K562 (cell line): ENCODE measurements around the gene RHOV. TPM values are rescaled to one million over a fixed set of nuclear protein-coding genes. Genes with fewer than 3 reads are reported as not detected.

ENCODE experiments used
- ATAC-seq: fragments of 200-7000 bp; cut with Tn5 transposase; 3 replicates; pipeline ENCODE4 v1.9.1; 2020; ENCODE audit warnings: moderate library complexity
- BruUV-seq: library from RNA; stranded (reverse); fragments of 400-500 nt; replicated peaks from 2 replicates; lab custom pipeline; 2021; lab: Mats Ljungman, UMichigan
- CTCF ChIA-PET: fragments of 300-600 bp; formaldehyde crosslinking; extraction: SDS; loops from one replicate; lab custom pipeline; 2021; ENCODE audit warnings: low intra/inter-chr PET ratio; lab: Yijun Ruan, JAX
- POLR2A ChIA-PET: fragments of 300-600, 350-650 bp; sonication (Branson Sonifier 250); formaldehyde crosslinking; extraction: SDS; loops from one replicate; lab custom pipeline; 2021; ENCODE audit warnings: antibody characterized with exemption, inconsistent platforms; lab: Yijun Ruan, JAX
- DNase-seq, 4 experiments: peaks; one replicate each; pipeline versions ENCODE4 v3.0.0 to v3.0.0-alpha.2; 2011 to 2018; ENCODE audit warnings: low spot score in 3 of 4, mixed read lengths in 3 of 4; ENCODE audit errors: extremely low read depth in 1 of 4
- FAIRE-seq: peaks from 2 replicates; lab custom pipeline; 2011; peaks lifted over from hg19 to GRCh38; lab: Jason Lieb, UNC
- H2AFZ ChIP-seq: 2 replicates; pipeline ENCODE4 v1.6.0; 2011; ENCODE audit warnings: low read depth, low read length, control low read depth, inconsistent platforms
- H3K27ac ChIP-seq: fragments of 200-600 bp; 3 replicates; pipeline ENCODE4 v1.8.0; 2011; ENCODE audit warnings: low read depth, mild to moderate bottlenecking, control low read depth, inconsistent platforms, low read length, moderate library complexity, mixed read lengths; ENCODE audit errors: extremely low read depth
- H3K27me3 ChIP-seq, 2 experiments: fragments of 300-600 bp in 1 of 2; 2 replicates in 1 of 2; 3 replicates in 1 of 2; pipeline versions ENCODE4 v1.6.0 to v1.8.0; 2011; ENCODE audit warnings: inconsistent platforms in 2 of 2, low read length in 2 of 2, mild to moderate bottlenecking in 1 of 2, mixed read lengths in 1 of 2, moderate library complexity in 1 of 2; ENCODE audit not compliant: control insufficient read depth in 2 of 2, insufficient read depth in 2 of 2
- H3K36me3 ChIP-seq: fragments of 300-600 bp; 3 replicates; pipeline ENCODE4 v1.8.0; 2011; ENCODE audit warnings: mild to moderate bottlenecking, low read length, inconsistent platforms; ENCODE audit not compliant: control insufficient read depth, insufficient read depth
- H3K4me1 ChIP-seq, 2 experiments: fragments of 200-600 bp in 1 of 2; replicated peaks in 1 of 2; 2 replicates in 1 of 2; 3 replicates in 1 of 2; pipeline versions ENCODE4 v1.5.1 to v1.8.0; 2011; ENCODE audit warnings: inconsistent platforms in 2 of 2, low read length in 2 of 2, mild to moderate bottlenecking in 1 of 2, mixed read lengths in 1 of 2, moderate library complexity in 1 of 2; ENCODE audit not compliant: control insufficient read depth in 2 of 2, insufficient read depth in 2 of 2
- H3K4me2 ChIP-seq: 2 replicates; pipeline ENCODE4 v1.6.1; 2011; ENCODE audit warnings: low read length, control low read depth, inconsistent platforms, mixed read lengths; ENCODE audit not compliant: insufficient read depth
- H3K4me3 ChIP-seq: fragments of 200-600 bp; sonication (generic), shearing (Covaris generic); 2 replicates; pipeline ENCODE4 v1.5.1; 2016; ENCODE audit warnings: control low read depth, inconsistent platforms
- H3K79me2 ChIP-seq: fragments of 200-600 bp; 3 replicates; pipeline ENCODE4 v1.8.0; 2011; ENCODE audit warnings: low read length, inconsistent platforms; ENCODE audit not compliant: control insufficient read depth, insufficient read depth
- H3K9ac ChIP-seq, 2 experiments: 2 replicates each; pipeline versions ENCODE4 v1.6.0 to v1.6.1; 2011; ENCODE audit warnings: low read depth in 2 of 2, low read length in 2 of 2, control low read depth in 1 of 2, inconsistent platforms in 1 of 2, mild to moderate bottlenecking in 1 of 2, mixed read lengths in 1 of 2; ENCODE audit not compliant: insufficient read depth in 1 of 2
- H3K9me1 ChIP-seq: one replicate; pipeline ENCODE4 v1.6.0; 2011; ENCODE audit warnings: inconsistent platforms, mild to moderate bottlenecking, low read length, moderate library complexity; ENCODE audit not compliant: control insufficient read depth, insufficient read depth
- H3K9me3 ChIP-seq: replicated peaks from 2 replicates; pipeline ENCODE4 v1.5.1; 2011; ENCODE audit warnings: low read depth, low read length, inconsistent platforms; ENCODE audit not compliant: control insufficient read depth, insufficient read depth
- H4K20me1 ChIP-seq: replicated peaks from 2 replicates; pipeline ENCODE4 v1.6.1; 2011; ENCODE audit warnings: low read length, inconsistent platforms, mixed read lengths; ENCODE audit not compliant: control insufficient read depth, insufficient read depth
- CHD2 ChIP-seq: IDR thresholded peaks from 2 replicates; pipeline ENCODE4 v1.6.1; 2011; ENCODE audit warnings: low read depth, low read length
- FOXJ3 ChIP-seq: sonication (generic); formaldehyde crosslinking; IDR thresholded peaks from 2 replicates; pipeline ENCODE4 v1.4.0; 2020; ENCODE audit warnings: mild to moderate bottlenecking, missing genetic modification reagents
- JUN ChIP-seq, 2 experiments: sonication (generic) in 1 of 2; formaldehyde crosslinking in 1 of 2; IDR thresholded peaks; 2 replicates each; pipeline versions ENCODE4 v1.6.1 to v1.8.0; 2012 to 2022; ENCODE audit warnings: borderline replicate concordance in 2 of 2, mild to moderate bottlenecking in 2 of 2, improper control_type of control experiment in 1 of 2, low read depth in 1 of 2, low read length in 1 of 2, missing genetic modification reagents in 1 of 2
- KDM5B ChIP-seq: fragments of 200-600 bp; sonication (generic); IDR thresholded peaks from 2 replicates; pipeline ENCODE4 v1.6.1; 2012; ENCODE audit warnings: low read depth, mild to moderate bottlenecking, moderate library complexity, low read length, control low read depth, inconsistent platforms; ENCODE audit not compliant: insufficient replicate concordance
- RBBP5 ChIP-seq: fragments of 200-600 bp; sonication (generic); IDR thresholded peaks from 2 replicates; pipeline ENCODE4 v1.6.1; 2012; ENCODE audit warnings: borderline replicate concordance, mild to moderate bottlenecking, low read length, control low read depth, inconsistent platforms; ENCODE audit not compliant: insufficient read depth, poor library complexity, severe bottlenecking
- RERE ChIP-seq: sonication (generic); formaldehyde crosslinking; IDR thresholded peaks from 2 replicates; pipeline ENCODE4 v1.8.0; 2023; ENCODE audit warnings: missing genetic modification reagents, mild to moderate bottlenecking, borderline replicate concordance
- SAFB ChIP-seq: fragments of 200-400 bp; formaldehyde crosslinking; IDR thresholded peaks from 2 replicates; pipeline ENCODE4 v1.6.1; 2017; ENCODE audit warnings: low read depth, low read length, borderline replicate concordance
- SRSF1 ChIP-seq: fragments of 200-400 bp; formaldehyde crosslinking; IDR thresholded peaks from 2 replicates; pipeline ENCODE4 v1.6.1; 2017; ENCODE audit warnings: mild to moderate bottlenecking, low read depth, low read length, moderate library complexity
- TFAP4 ChIP-seq: sonication (generic); formaldehyde crosslinking; IDR thresholded peaks from 2 replicates; pipeline ENCODE4 v1.8.0; 2022; ENCODE audit warnings: missing genetic modification reagents, mild to moderate bottlenecking, moderate library complexity, borderline replicate concordance
- TGIF2 ChIP-seq: sonication (generic); formaldehyde crosslinking; IDR thresholded peaks from 2 replicates; pipeline ENCODE4 v1.8.1; 2022; ENCODE audit warnings: mild to moderate bottlenecking, missing genetic modification reagents, moderate library complexity
- ZNF551 ChIP-seq: fragments of 250-450 bp; sonication (Bioruptor Pico); IDR thresholded peaks from 2 replicates; pipeline ENCODE4 v1.5.0; 2021; ENCODE audit warnings: mild to moderate bottlenecking, moderate library complexity
- ZNF655 ChIP-seq: fragments of 250-450 bp; sonication (Bioruptor Pico); IDR thresholded peaks from 2 replicates; pipeline ENCODE4 v1.5.0; 2021
- WGBS: fragments of 100-300 bp; shearing (Covaris generic); methylation state at CpG from one replicate; pipeline ENCODE4 v1.1.6; 2016; ENCODE audit warnings: low coverage, mixed read lengths; ENCODE audit not compliant: insufficient coverage; ENCODE audit errors: missing lambda C conversion rate; 5-methylcytosine and 5-hydroxymethylcytosine counted together
- in situ Hi-C: fragments of 300-500 bp; cut with MboI; formaldehyde crosslinking; loops from 4 replicates; pipeline ENCODE4 v1.15.0; 2018; ENCODE audit warnings: inconsistent platforms, mixed read lengths
- intact Hi-C: fragments of 100-400 bp; cut with micrococcal nuclease; formaldehyde crosslinking; loops from 2 replicates; pipeline ENCODE4 v1.14.2; 2022
- polyA plus RNA-seq, 8 experiments: library from polyadenylated mRNA; depleted of rRNA in 4 of 8; stranded (reverse) in 5 of 8; unstranded in 3 of 8; fragments of >200 nt; fragmentation: Nextera tagmentation in 2 of 8; fragmentation: Illumina TruSeq in 1 of 8; extraction: Ambion mirVana in 2 of 8; extraction: Trizol in 1 of 8; gene quantifications; 2 replicates each; pipeline versions ENCODE4 v1.2.1 to v1.2.3, GENCODE V29; 2011 to 2014; ENCODE audit warnings: inconsistent platforms in 1 of 8, missing spikeins in 1 of 8
- total RNA-seq, 7 experiments: library from RNA; depleted of rRNA in 6 of 7; stranded (reverse); fragments of >200 nt in 6 of 7; fragmentation: Illumina TruSeq in 2 of 7; extraction: Trizol in 2 of 7; gene quantifications; 2 replicates each; pipeline versions ENCODE4 v1.2.1 to v1.2.3, GENCODE V29; 2011 to 2021; ENCODE audit warnings: low replicate concordance in 1 of 7

RHOV gene
- total and polyA plus RNA-seq, 9 of the 15 experiments (the other 6 are each of a cell fraction or from before 2014, with no cell fraction given) = 0.08 to 2.0 (median 1.1) TPM

GRCh38 chr15:40843885-40844695 lies 29.9 kb downstream of the RHOV start, which contains the start of gene SPINT1:
Gene SPINT1, plus strand, starts transcription at chr15:40844048. Its CDS starts 507 bp downstream, at chr15:40844555.
- ChIA-PET POLR2A (interaction anchor here (0.6 to 1.5 kb wide), 7 partner anchors 9 to 733 kb away, joined by 3 to 5 read pairs (median 3); no protein-coding TSS in a partner anchor), CTCF (no interaction called here)
- H3K27ac ChIP-seq = no peak within 1 kb of the TSS
- H2AFZ ChIP-seq = peak within 1 kb of the TSS; percentile 91
- no peaks in the 10 kb centered on the region for H3K36me3 ChIP-seq
- peak; percentile 51 to 86 (median 72) for DNase-seq
- H3K79me2 ChIP-seq = no peaks in the 10 kb centered on the region
- peak within 1 kb of the TSS; percentile 36 to 86; a peak in 3 of 4 replicates for H3K9ac ChIP-seq
- H4K20me1 ChIP-seq = no peaks in the 10 kb centered on the region
- H3K9me3 ChIP-seq = no peaks in the 10 kb centered on the region
- WGBS = 18% methylated on average over 35 of the region's 89 CpGs
- in situ Hi-C loops = no loop called here
- FAIRE-seq = no peak
- no peaks in the 10 kb centered on the region for H3K27me3 ChIP-seq
- no peaks in the 10 kb centered on the region for H3K9me1 ChIP-seq
- peak; percentile 68 for ATAC-seq
- BruUV-seq = no TSS peak
- H3K4me1 ChIP-seq = peaks cover 29 to 41% of the 10 kb centered on the region in 2 experiments
- peak within 1 kb of the TSS; percentile 77 for H3K4me2 ChIP-seq
- peak within 1 kb of the TSS; percentile 52 for H3K4me3 ChIP-seq
- intact Hi-C loops = no loop called here
- TF ChIP-seq CHD2 (no peak), JUN (IDR thresholded peaks at IDR 0.05; ENCODE audit: borderline replicate concordance, low read depth, low read length) (no peak), JUN (CRISPR knock-in tag; IDR thresholded peaks at IDR 0.05; ENCODE audit: borderline replicate concordance) (no peak), RBBP5 (no peak), SRSF1 (no peak), RERE (no peak), TGIF2 (no peak), KDM5B (no peak), ZNF551 (CRISPR knock-in tag) (no peak), ZNF655 (CRISPR knock-in tag) (no peak), TFAP4 (0 out of 2 replicates have a peak, but pooled peaks have one; percentile 22), SAFB (no peak), FOXJ3 (CRISPR knock-in tag) (no peak)
